K562 (cell line): ENCODE results near the gene ACSL5. TPM values are rescaled to one million over a fixed set of nuclear protein-coding genes. Genes with fewer than 3 reads are reported as not detected.

ENCODE experiments used
- ATAC-seq: fragments of 200-7000 bp; cut with Tn5 transposase; 3 replicates; pipeline ENCODE4 v1.9.1; 2020; ENCODE audit warnings: moderate library complexity
- BruUV-seq: library from RNA; stranded (reverse); fragments of 400-500 nt; replicated peaks from 2 replicates; lab custom pipeline; 2021; lab: Mats Ljungman, UMichigan
- CTCF ChIA-PET: fragments of 300-600 bp; formaldehyde crosslinking; extraction: SDS; loops from one replicate; lab custom pipeline; 2021; ENCODE audit warnings: low intra/inter-chr PET ratio; lab: Yijun Ruan, JAX
- POLR2A ChIA-PET: fragments of 300-600, 350-650 bp; sonication (Branson Sonifier 250); formaldehyde crosslinking; extraction: SDS; loops from one replicate; lab custom pipeline; 2021; ENCODE audit warnings: antibody characterized with exemption, inconsistent platforms; lab: Yijun Ruan, JAX
- DNase-seq, 4 experiments: peaks; one replicate each; pipeline versions ENCODE4 v3.0.0 to v3.0.0-alpha.2; 2011 to 2018; ENCODE audit warnings: low spot score in 3 of 4, mixed read lengths in 3 of 4; ENCODE audit errors: extremely low read depth in 1 of 4
- FAIRE-seq: peaks from 2 replicates; lab custom pipeline; 2011; peaks lifted over from hg19 to GRCh38; lab: Jason Lieb, UNC
- H2AFZ ChIP-seq: 2 replicates; pipeline ENCODE4 v1.6.0; 2011; ENCODE audit warnings: low read depth, low read length, control low read depth, inconsistent platforms
- H3K27ac ChIP-seq: fragments of 200-600 bp; 3 replicates; pipeline ENCODE4 v1.8.0; 2011; ENCODE audit warnings: low read depth, mild to moderate bottlenecking, control low read depth, inconsistent platforms, low read length, moderate library complexity, mixed read lengths; ENCODE audit errors: extremely low read depth
- H3K27me3 ChIP-seq, 2 experiments: fragments of 300-600 bp in 1 of 2; 2 replicates in 1 of 2; 3 replicates in 1 of 2; pipeline versions ENCODE4 v1.6.0 to v1.8.0; 2011; ENCODE audit warnings: inconsistent platforms in 2 of 2, low read length in 2 of 2, mild to moderate bottlenecking in 1 of 2, mixed read lengths in 1 of 2, moderate library complexity in 1 of 2; ENCODE audit not compliant: control insufficient read depth in 2 of 2, insufficient read depth in 2 of 2
- H3K36me3 ChIP-seq: fragments of 300-600 bp; 3 replicates; pipeline ENCODE4 v1.8.0; 2011; ENCODE audit warnings: mild to moderate bottlenecking, low read length, inconsistent platforms; ENCODE audit not compliant: control insufficient read depth, insufficient read depth
- H3K4me1 ChIP-seq, 2 experiments: fragments of 200-600 bp in 1 of 2; replicated peaks in 1 of 2; 2 replicates in 1 of 2; 3 replicates in 1 of 2; pipeline versions ENCODE4 v1.5.1 to v1.8.0; 2011; ENCODE audit warnings: inconsistent platforms in 2 of 2, low read length in 2 of 2, mild to moderate bottlenecking in 1 of 2, mixed read lengths in 1 of 2, moderate library complexity in 1 of 2; ENCODE audit not compliant: control insufficient read depth in 2 of 2, insufficient read depth in 2 of 2
- H3K4me2 ChIP-seq: 2 replicates; pipeline ENCODE4 v1.6.1; 2011; ENCODE audit warnings: low read length, control low read depth, inconsistent platforms, mixed read lengths; ENCODE audit not compliant: insufficient read depth
- H3K4me3 ChIP-seq: fragments of 200-600 bp; sonication (generic), shearing (Covaris generic); 2 replicates; pipeline ENCODE4 v1.5.1; 2016; ENCODE audit warnings: control low read depth, inconsistent platforms
- H3K79me2 ChIP-seq: fragments of 200-600 bp; 3 replicates; pipeline ENCODE4 v1.8.0; 2011; ENCODE audit warnings: low read length, inconsistent platforms; ENCODE audit not compliant: control insufficient read depth, insufficient read depth
- H3K9ac ChIP-seq, 2 experiments: 2 replicates each; pipeline versions ENCODE4 v1.6.0 to v1.6.1; 2011; ENCODE audit warnings: low read depth in 2 of 2, low read length in 2 of 2, control low read depth in 1 of 2, inconsistent platforms in 1 of 2, mild to moderate bottlenecking in 1 of 2, mixed read lengths in 1 of 2; ENCODE audit not compliant: insufficient read depth in 1 of 2
- H3K9me1 ChIP-seq: one replicate; pipeline ENCODE4 v1.6.0; 2011; ENCODE audit warnings: inconsistent platforms, mild to moderate bottlenecking, low read length, moderate library complexity; ENCODE audit not compliant: control insufficient read depth, insufficient read depth
- H3K9me3 ChIP-seq: replicated peaks from 2 replicates; pipeline ENCODE4 v1.5.1; 2011; ENCODE audit warnings: low read depth, low read length, inconsistent platforms; ENCODE audit not compliant: control insufficient read depth, insufficient read depth
- H4K20me1 ChIP-seq: replicated peaks from 2 replicates; pipeline ENCODE4 v1.6.1; 2011; ENCODE audit warnings: low read length, inconsistent platforms, mixed read lengths; ENCODE audit not compliant: control insufficient read depth, insufficient read depth
- BHLHE40 ChIP-seq: IDR thresholded peaks from 2 replicates; pipeline ENCODE4 v1.6.1; 2011; ENCODE audit warnings: low read length, improper control_type of control experiment
- CBX8 ChIP-seq: fragments of 200-600 bp; sonication (generic); IDR thresholded peaks from 2 replicates; pipeline ENCODE4 v1.6.1; 2012; ENCODE audit warnings: borderline replicate concordance, mixed run types, low read depth, mild to moderate bottlenecking, moderate library complexity, mixed read lengths, low read length, control low read depth, inconsistent platforms; ENCODE audit not compliant: poor library complexity, severe bottlenecking; ENCODE audit errors: extremely low read depth
- DACH1 ChIP-seq: fragments of 450-650 bp; IDR thresholded peaks from 2 replicates; pipeline ENCODE4 v1.6.1; 2018; ENCODE audit not compliant: partially characterized antibody
- FOXJ2 ChIP-seq: fragments of 200-800 bp; sonication (Bioruptor generic); IDR thresholded peaks from 2 replicates; pipeline ENCODE4 v1.6.1; 2016; ENCODE audit warnings: missing genetic modification characterization, missing compliant biosample characterization
- KLF10 ChIP-seq: fragments of 250-450 bp; sonication (Bioruptor Pico); IDR thresholded peaks from 2 replicates; pipeline ENCODE4 v1.6.1; 2021; ENCODE audit warnings: matching md5 sums
- NBN ChIP-seq: fragments of 450-650 bp; IDR thresholded peaks from 2 replicates; pipeline ENCODE4 v1.6.1; 2016; ENCODE audit warnings: low read depth, mild to moderate bottlenecking
- NCOA2 ChIP-seq, 2 experiments: fragments of 450-650 bp; IDR thresholded peaks; 2 replicates each; pipeline ENCODE4 v1.6.1; 2018; ENCODE audit warnings: mild to moderate bottlenecking in 2 of 2, moderate library complexity in 1 of 2; ENCODE audit not compliant: partially characterized antibody in 2 of 2
- NR0B1 ChIP-seq: fragments of 450-650 bp; IDR thresholded peaks from one replicate; pipeline ENCODE4 v1.6.1; 2018; ENCODE audit warnings: mild to moderate bottlenecking, moderate library complexity; ENCODE audit not compliant: partially characterized antibody
- YBX1 ChIP-seq: fragments of 450-650 bp; IDR thresholded peaks from 2 replicates; pipeline ENCODE4 v1.7.1; 2016; ENCODE audit warnings: mild to moderate bottlenecking
- ZNF586 ChIP-seq: fragments of 450-650 bp; formaldehyde crosslinking; conservative IDR thresholded peaks from 2 replicates; pipeline ENCODE4 v1.4.0; 2020; ENCODE audit warnings: mild to moderate bottlenecking, moderate library complexity
- ZNF77 ChIP-seq: fragments of 250-450 bp; sonication (Bioruptor Pico); IDR thresholded peaks from 2 replicates; pipeline ENCODE4 v1.5.0; 2020
- ZNF785 ChIP-seq: fragments of 250-450 bp; sonication (Bioruptor Pico); IDR thresholded peaks from 2 replicates; pipeline ENCODE4 v1.4.0; 2020; ENCODE audit warnings: mild to moderate bottlenecking
- WGBS: fragments of 100-300 bp; shearing (Covaris generic); methylation state at CpG from one replicate; pipeline ENCODE4 v1.1.6; 2016; ENCODE audit warnings: low coverage, mixed read lengths; ENCODE audit not compliant: insufficient coverage; ENCODE audit errors: missing lambda C conversion rate; 5-methylcytosine and 5-hydroxymethylcytosine counted together
- in situ Hi-C: fragments of 300-500 bp; cut with MboI; formaldehyde crosslinking; loops from 4 replicates; pipeline ENCODE4 v1.15.0; 2018; ENCODE audit warnings: inconsistent platforms, mixed read lengths
- intact Hi-C: fragments of 100-400 bp; cut with micrococcal nuclease; formaldehyde crosslinking; loops from 2 replicates; pipeline ENCODE4 v1.14.2; 2022
- polyA plus RNA-seq, 8 experiments: library from polyadenylated mRNA; depleted of rRNA in 4 of 8; stranded (reverse) in 5 of 8; unstranded in 3 of 8; fragments of >200 nt; fragmentation: Nextera tagmentation in 2 of 8; fragmentation: Illumina TruSeq in 1 of 8; extraction: Ambion mirVana in 2 of 8; extraction: Trizol in 1 of 8; gene quantifications; 2 replicates each; pipeline versions ENCODE4 v1.2.1 to v1.2.3, GENCODE V29; 2011 to 2014; ENCODE audit warnings: inconsistent platforms in 1 of 8, missing spikeins in 1 of 8
- total RNA-seq, 7 experiments: library from RNA; depleted of rRNA in 6 of 7; stranded (reverse); fragments of >200 nt in 6 of 7; fragmentation: Illumina TruSeq in 2 of 7; extraction: Trizol in 2 of 7; gene quantifications; 2 replicates each; pipeline versions ENCODE4 v1.2.1 to v1.2.3, GENCODE V29; 2011 to 2021; ENCODE audit warnings: low replicate concordance in 1 of 7

Gene ACSL5
- total and polyA plus RNA-seq, 9 of the 15 experiments (the other 6 are each of a cell fraction or from before 2014, with no cell fraction given) = 0.19 to 1.4 (median 0.55) TPM

- ChIA-PET CTCF (no interaction called here), POLR2A (no interaction called here)
- H2AFZ ChIP-seq = no peak overlapping the region
- WGBS = 83% methylated on average over 1 of the region's 1 CpG
- ATAC-seq (no peak), DNase-seq (no peak), FAIRE-seq (no peak)
- H3K27me3 ChIP-seq = no peaks in the 10 kb centered on the region
- H3K9me1 ChIP-seq = no peaks in the 10 kb centered on the region
- H3K9me3 ChIP-seq = no peaks in the 10 kb centered on the region
- H3K4me1 ChIP-seq = peaks cover 0 to 5% of the 10 kb centered on the region in 2 experiments; a peak in 1 of 5 replicates
- intact Hi-C loops = no loop called here
- in situ Hi-C loops = loop anchor here (10.0 kb wide), 2 partner anchors 117 to 267 kb away; no protein-coding TSS in a partner anchor
- no peak overlapping the region for H3K4me3 ChIP-seq
- no TSS peak for BruUV-seq
- no peaks in the 10 kb centered on the region for H4K20me1 ChIP-seq
- peaks cover 16% of the 10 kb centered on the region for H3K79me2 ChIP-seq
- no peak overlapping the region for H3K9ac ChIP-seq
- H3K27ac ChIP-seq = no peak overlapping the region
- peaks cover 73% of the 10 kb centered on the region for H3K36me3 ChIP-seq
- H3K4me2 ChIP-seq = no peak overlapping the region
- TF ChIP-seq CBX8 (no peak), ZNF586 (CRISPR knock-in tag) (no peak), NR0B1 (no peak), KLF10 (CRISPR knock-in tag) (no peak), NCOA2 (IDR thresholded peaks at IDR 0.05; ENCODE audit: partially characterized antibody in 2 of 2) (no peak), YBX1 (no peak), ZNF785 (CRISPR knock-in tag) (no peak), NBN (no peak), ZNF77 (CRISPR knock-in tag) (no peak), FOXJ2 (tag) (no peak), BHLHE40 (no peak), DACH1 (no peak)
Observed at GRCh38 chr10:112441520-112441919, 67.6 kb downstream of the ACSL5 start.
